Fibroblast of mammary gland (primary cell): ENCODE data around the gene AKR1B15.

ENCODE experiments used
- DNase-seq: peaks from one replicate; pipeline ENCODE4 v3.0.0-alpha.2; 2010; ENCODE audit warnings: low read depth
- H3K4me3 ChIP-seq: 2 replicates; pipeline ENCODE4 v1.5.1; 2011; ENCODE audit warnings: low read depth, mild to moderate bottlenecking, low read length, moderate library complexity; ENCODE audit not compliant: control insufficient read depth
- CTCF ChIP-seq: conservative IDR thresholded peaks from 2 replicates; pipeline ENCODE4 v1.5.1; 2011; ENCODE audit warnings: low read depth, low read length, inconsistent platforms; ENCODE audit not compliant: control insufficient read depth, insufficient read depth

Gene AKR1B15

DNA sequence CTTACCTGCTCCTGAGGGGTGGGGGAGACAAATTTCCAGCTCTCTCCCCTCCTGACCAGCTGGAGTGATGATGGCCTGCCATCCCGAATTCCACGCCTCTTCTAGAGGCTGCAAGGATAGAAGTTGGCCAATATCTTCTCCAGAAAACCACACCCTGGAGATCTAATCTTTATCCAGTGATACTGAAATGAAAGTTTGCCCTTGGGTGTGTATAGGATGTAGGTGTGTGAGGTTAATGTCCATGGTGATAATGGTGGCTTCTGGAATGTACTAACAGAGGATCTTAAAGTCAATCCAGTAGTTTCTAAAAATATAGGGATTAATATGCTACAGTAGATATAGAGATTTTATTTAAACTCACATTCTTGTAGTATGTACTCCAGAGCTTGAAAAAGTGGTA lies 22.2 kb downstream of the AKR1B15 start:
- H3K4me3 ChIP-seq = no peak overlapping the region
- TF ChIP-seq CTCF = no peak
- DNase-seq = no peak

- no peak for DNase-seq
- TF ChIP-seq CTCF = no peak
- no peak overlapping the region for H3K4me3 ChIP-seq
These were observed 23.0 kb downstream of the AKR1B15 start for GRCh38 chr7:134571746-134572461.

DNA sequence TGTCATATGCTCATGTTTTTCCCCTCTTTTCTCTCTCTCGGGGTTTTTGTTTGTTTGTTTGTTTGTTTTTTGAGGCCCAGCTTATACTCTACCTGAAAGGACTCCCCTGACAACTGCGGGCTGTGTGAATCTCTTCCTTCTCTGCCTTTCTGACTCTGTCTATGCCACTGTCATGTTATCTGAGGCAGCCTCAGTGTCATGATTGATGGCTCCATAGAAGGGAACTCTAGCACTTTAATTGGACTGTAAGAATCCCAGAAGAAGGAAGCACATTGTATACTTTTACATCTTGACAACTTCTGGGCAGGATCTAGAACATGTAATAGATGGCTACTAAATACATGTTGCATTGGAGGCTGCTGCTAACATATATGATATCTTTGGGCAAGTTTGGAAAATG lies 25.4 kb downstream of the AKR1B15 start:
- no peak for DNase-seq
- no peak for TF ChIP-seq CTCF
- H3K4me3 ChIP-seq = no peak overlapping the region

DNA sequence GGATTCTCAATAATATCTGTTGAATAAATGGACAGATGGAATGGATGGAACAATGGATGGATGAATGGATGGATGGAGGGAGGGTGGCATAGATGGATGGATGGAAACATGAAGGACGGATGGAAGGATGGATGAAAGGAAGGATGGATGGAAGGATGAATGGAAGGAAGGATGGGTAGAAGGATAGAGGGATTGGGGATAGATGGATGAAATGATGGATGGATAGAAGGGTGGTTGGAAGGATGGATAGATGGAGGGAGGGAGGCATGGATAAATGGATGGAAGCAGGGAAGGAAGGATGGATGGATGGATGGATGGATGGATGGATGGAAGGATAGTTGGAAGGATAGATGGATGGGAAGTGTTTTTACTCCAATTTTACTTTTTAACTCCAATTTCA lies 35.4 kb downstream of the AKR1B15 start:
- H3K4me3 ChIP-seq = no peak overlapping the region
- no peak for DNase-seq
- no peak for TF ChIP-seq CTCF

DNA sequence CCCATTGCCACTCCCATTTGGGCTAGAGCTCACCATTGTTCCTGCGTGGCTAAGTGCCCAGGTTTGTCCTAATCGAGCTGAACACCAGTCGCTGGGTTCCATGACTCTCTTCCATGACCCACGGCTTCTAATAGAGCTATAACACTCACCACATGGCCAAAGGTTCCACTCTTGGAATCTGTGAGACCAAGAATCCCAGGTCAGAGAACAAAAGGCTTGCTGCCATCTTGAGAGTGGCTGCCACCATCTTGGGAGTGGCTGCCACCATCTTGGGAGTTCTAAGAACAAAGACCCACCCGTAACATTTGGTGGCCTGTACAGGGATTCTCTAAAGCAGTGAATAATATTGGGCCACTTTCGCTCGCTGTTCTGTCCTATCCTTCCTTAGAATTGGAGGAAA lies 37.0 kb downstream of the AKR1B15 start:
- no peak for DNase-seq
- H3K4me3 ChIP-seq = no peak overlapping the region
- no peak for TF ChIP-seq CTCF

GRCh38 chr7:134587750-134588149 lies 38.8 kb downstream of the AKR1B15 start:
- no peak overlapping the region for H3K4me3 ChIP-seq
- no peak for DNase-seq
- no peak for TF ChIP-seq CTCF
